Adrenal gland (tissue), 12 donors: ENCODE measurements around the gene FBLN5. TPM values are rescaled to one million over a fixed set of nuclear protein-coding genes. Genes with fewer than 3 reads are reported as not detected.
A peak's percentile ranks its signal among the peaks of the same experiment; 100 is the strongest.
"Not testable (repeated sequence)": the region's sequence is repeated elsewhere in the genome, so short reads cannot be mapped to it uniquely, and the experiment has no call there.

ENCODE experiments used
- DNase-seq, 7 donors: peaks; one replicate each; pipeline ENCODE4 v3.0.0-alpha.2; 2019 to 2020
- H3K27ac ChIP-seq, 5 donors: fragments of 200-600 bp; sonication (generic) in 4 of 5; 1 replicate in 3 of 5; 2 replicates in 2 of 5; pipeline versions ENCODE4 v1.5.1 to v1.8.0; 2016 to 2020; ENCODE audit warnings: mild to moderate bottlenecking in 1 of 5
- H3K27me3 ChIP-seq: fragments of 200-600 bp; 2 replicates; pipeline ENCODE4 v1.8.0; 2021
- H3K36me3 ChIP-seq, 2 donors: fragments of 200-600 bp; replicated peaks in 1 of 2; 1 replicate in 1 of 2; 2 replicates in 1 of 2; pipeline versions ENCODE4 v1.5.1 to v1.8.0; 2018 to 2022
- H3K4me1 ChIP-seq, 2 donors: fragments of 200-600 bp; replicated peaks in 1 of 2; 1 replicate in 1 of 2; 2 replicates in 1 of 2; pipeline versions ENCODE4 v1.5.1 to v1.8.0; 2018 to 2021
- H3K4me3 ChIP-seq, 4 donors: fragments of 200-600 bp; sonication (generic) in 3 of 4; one replicate each; pipeline ENCODE4 v1.5.1; 2016 to 2018
- H3K9me3 ChIP-seq, 3 donors: fragments of 200-600 bp; sonication (generic) in 1 of 3; replicated peaks in 1 of 3; 1 replicate in 2 of 3; 2 replicates in 1 of 3; pipeline versions ENCODE4 v1.5.1 to v1.8.0; 2016 to 2021
- CTCF ChIP-seq, 6 experiments: fragments of 450-650 bp in 4 of 6; fragments of 200-600 bp in 2 of 6; sonication (generic) in 1 of 6; IDR thresholded peaks; 1 replicate in 5 of 6; 2 replicates in 1 of 6; pipeline versions ENCODE4 v1.5.1 to v1.8.0; 2016 to 2021; ENCODE audit warnings: antibody characterized with exemption in 6 of 6, mild to moderate bottlenecking in 2 of 6, moderate library complexity in 1 of 6
- POLR2A ChIP-seq, 2 donors: fragments of 450-650 bp; IDR thresholded peaks; one replicate each; pipeline ENCODE4 v1.6.1; 2017; ENCODE audit warnings: antibody characterized with exemption in 2 of 2, mild to moderate bottlenecking in 2 of 2, moderate library complexity in 1 of 2
- WGBS, 4 donors: extraction: QIAGEN DNeasy Blood & Tissue Kit in 2 of 4; methylation state at CpG; one replicate each; pipeline versions ENCODE4 v1.1.5 to v1.1.7; 2013 to 2017; 5-methylcytosine and 5-hydroxymethylcytosine counted together
- intact Hi-C, 2 donors: fragments of 100-400 bp; cut with DNase I; formaldehyde crosslinking; loops; one replicate each; pipeline versions ENCODE4 v1.14.1 to v1.15.0; 2022 to 2023
- polyA plus RNA-seq, 3 donors: library from polyadenylated mRNA; stranded (reverse); fragments of 200-250 nt in 2 of 3; fragments of 350-450 nt in 1 of 3; fragmentation: Illumina TruSeq in 1 of 3; extraction: RNeasy Lipid Tissue Mini Kit (QIAGEN cat#74804) in 1 of 3; gene quantifications; one replicate each; pipeline ENCODE4 v1.2.3, GENCODE V29; 2013 to 2014
- total RNA-seq, 9 donors: library from RNA; depleted of rRNA in 4 of 9; stranded (reverse); fragments of >200 nt in 4 of 9; fragments of 120-200 nt in 1 of 9; fragmentation: NEBNext Ultra II Directional in 1 of 9; extraction: Animal tissue kit (Norgen Biotek cat#: 25700) in 1 of 9; gene quantifications; one replicate each; pipeline versions ENCODE4 v1.1.0 to v1.2.4, GENCODE V29; 2013 to 2023
- donor health status: healthy with polysubstance abuse.
- donor health status: Bipolar disorder and iron deficiency.
- donor health status: DM: yes; HTN: yes; CAD: no.
- donor health status: DM: no; HTN: no; CAD: no.
- donor health status: DM: no; HTN: no; CAD: no.
- donor health status: DM: yes; HTN: yes; CAD: no.

Gene FBLN5
- total and polyA plus RNA-seq, 12 donors = 26.0 to 389 (median 125) TPM

DNA sequence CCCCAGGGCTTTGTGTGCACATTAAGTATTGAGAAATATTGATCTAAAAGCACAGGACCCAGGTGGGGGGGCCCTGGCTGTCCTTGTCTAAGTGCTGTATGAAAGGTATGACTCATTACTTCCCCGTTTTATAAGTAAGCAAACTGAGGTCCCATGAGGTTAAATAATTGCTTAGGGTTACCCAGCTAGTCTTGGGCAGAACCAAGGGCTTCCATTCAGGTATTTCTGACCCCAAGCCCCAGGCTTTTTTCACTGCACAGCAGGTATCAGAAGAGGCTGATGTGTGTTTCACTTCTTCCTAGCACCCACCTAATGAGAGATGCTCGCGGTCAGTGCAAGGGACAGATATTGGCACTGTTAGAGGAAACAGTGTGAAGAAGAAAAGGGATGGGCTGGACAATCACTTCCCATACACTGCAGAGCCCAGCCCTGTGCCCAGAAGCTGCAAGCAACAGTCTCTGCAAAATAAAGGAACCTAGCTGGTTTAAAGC lies 75.4 kb downstream of the FBLN5 start:
- H3K4me3 ChIP-seq = no peak overlapping the region

DNA sequence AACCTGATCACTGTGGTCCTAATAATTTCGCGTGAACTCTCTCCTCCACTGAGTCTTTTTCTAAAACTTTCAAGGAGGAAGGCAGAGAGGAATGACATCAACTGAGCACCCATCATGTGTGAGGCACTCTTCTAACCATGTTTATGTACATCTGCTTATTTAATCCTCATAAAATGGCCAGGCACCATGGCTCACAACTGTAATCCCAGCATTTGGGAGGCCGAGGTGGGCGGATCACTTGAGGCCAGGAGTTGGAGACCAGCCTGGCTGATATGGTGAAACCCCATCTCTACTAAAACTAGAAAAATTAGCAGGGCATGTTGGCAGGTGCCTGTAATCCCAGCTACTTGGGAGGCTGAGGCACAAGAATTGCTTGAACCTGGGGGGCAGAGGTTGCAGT lies 76.1 kb downstream of the FBLN5 start:
- WGBS, 4 donors = 64 to 95% (median 87%) methylated on average over 4 of the region's 4 CpGs
- DNase-seq, H3K4me1 ChIP-seq, H3K4me3 ChIP-seq, H3K27me3 ChIP-seq, H3K9me3 ChIP-seq, intact Hi-C loops, H3K36me3 ChIP-seq, H3K27ac ChIP-seq: not testable (repeated sequence)

More for the DNA sequence above, 75.4 kb downstream of the FBLN5 start:
- Histone ChIP-seq H3K27me3 (no peaks in the 10 kb centered on the region), H3K36me3 (no peaks in the 10 kb centered on the region), H3K27ac (peak overlapping the region in 2 of 5 donors; percentile 39 to 78), H3K4me1 (no peaks in the 10 kb centered on the region), H3K9me3 (no peaks in the 10 kb centered on the region)
- intact Hi-C loops = no loop called here
- no peak for DNase-seq
- 47 to 60% (median 54%) methylated on average over 3 of the region's 3 CpGs for WGBS, 4 donors
- TF ChIP-seq CTCF (IDR thresholded peaks at IDR 0.05) (no peak), POLR2A (IDR thresholded peaks at IDR 0.05) (no peak)

- H3K36me3 ChIP-seq = no peaks in the 10 kb centered on the region
- WGBS, 4 donors = 55 to 66% (median 59%) methylated on average over 2 of the region's 2 CpGs
- DNase-seq = no peak
- H3K9me3 ChIP-seq = no peaks in the 10 kb centered on the region
- no peak overlapping the region for H3K4me3 ChIP-seq
- no peaks in the 10 kb centered on the region for H3K27me3 ChIP-seq
- H3K27ac ChIP-seq = no peak overlapping the region
- no peak for TF ChIP-seq CTCF (IDR thresholded peaks at IDR 0.05)
- TF ChIP-seq POLR2A (IDR thresholded peaks at IDR 0.05) = no peak
- H3K4me1 ChIP-seq = no peaks in the 10 kb centered on the region
- intact Hi-C loops = no loop called here
Measured at GRCh38 chr14:91870890-91871289, 76.6 kb downstream of the FBLN5 start.

GRCh38 chr14:91870001-91870400 lies 77.5 kb downstream of the FBLN5 start:
- 74 to 81% (median 76%) methylated on average over 15 to 16 of the region's 16 CpGs for WGBS, 4 donors
- Histone ChIP-seq H3K36me3 (no peaks in the 10 kb centered on the region), H3K27ac (peak overlapping the region in 1 of 5 donors; percentile 16), H3K9me3 (no peaks in the 10 kb centered on the region), H3K4me1 (no peaks in the 10 kb centered on the region), H3K27me3 (no peaks in the 10 kb centered on the region), H3K4me3 (no peak overlapping the region)
- intact Hi-C loops = no loop called here
- no peak for DNase-seq
- TF ChIP-seq CTCF (IDR thresholded peaks at IDR 0.05) = no peak
- TF ChIP-seq POLR2A (IDR thresholded peaks at IDR 0.05) = no peak

DNA sequence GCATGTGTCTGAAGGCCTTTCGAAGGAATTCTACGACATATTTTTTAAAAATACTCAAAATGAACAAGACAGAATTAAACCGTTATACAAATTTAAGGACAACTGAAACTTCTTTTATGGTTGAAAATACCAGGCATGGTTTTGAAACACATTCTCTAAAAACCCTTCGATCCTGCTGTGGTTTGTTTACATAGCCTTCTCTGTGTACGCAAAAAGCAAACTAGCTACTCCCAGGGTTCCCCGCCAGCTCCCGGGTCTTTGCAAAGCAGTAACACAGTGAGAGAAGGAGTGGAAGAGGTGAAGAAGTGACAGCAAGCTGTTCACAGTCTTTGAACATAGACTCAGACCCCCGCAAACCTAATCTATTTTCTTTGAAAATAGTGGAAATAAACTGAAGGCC lies 77.9 kb downstream of the FBLN5 start:
- Histone ChIP-seq H3K4me3 (no peak overlapping the region), H3K27me3 (no peaks in the 10 kb centered on the region), H3K36me3 (no peaks in the 10 kb centered on the region), H3K9me3 (no peaks in the 10 kb centered on the region), H3K27ac (no peak overlapping the region), H3K4me1 (no peaks in the 10 kb centered on the region)
- no peak for TF ChIP-seq CTCF (IDR thresholded peaks at IDR 0.05)
- no peak for TF ChIP-seq POLR2A (IDR thresholded peaks at IDR 0.05)
- WGBS, 4 donors = 77 to 88% (median 86%) methylated on average over 8 of the region's 8 CpGs
- DNase-seq = no peak
- intact Hi-C loops = no loop called here
